Chondrocyte (in vitro differentiated cells): ENCODE data around the gene ZDHHC11B. TPM values are rescaled to one million over a fixed set of nuclear protein-coding genes. Genes with fewer than 3 reads are reported as not detected.
A peak's percentile ranks its signal among the peaks of the same experiment; 100 is the strongest.

Source experiments
- DNase-seq: peaks from one replicate; pipeline ENCODE4 v3.0.0; 2021; ENCODE audit warnings: mixed read lengths, low spot score
- H3K27ac Mint-ChIP-seq: one replicate; pipeline ENCODE4 v1.8.0; 2021; ENCODE audit warnings: mild to moderate bottlenecking, moderate library complexity, mixed read lengths; ENCODE audit not compliant: unreplicated experiment
- H3K27me3 Mint-ChIP-seq: 2 replicates; pipeline ENCODE4 v1.8.0; 2021; ENCODE audit warnings: low read depth, mixed read lengths
- H3K36me3 Mint-ChIP-seq: 2 replicates; pipeline ENCODE4 v1.8.0; 2021; ENCODE audit warnings: low read depth, mixed read lengths
- H3K4me1 Mint-ChIP-seq: 2 replicates; pipeline ENCODE4 v1.8.0; 2021; ENCODE audit warnings: low read depth, mild to moderate bottlenecking, mixed read lengths
- H3K4me3 Mint-ChIP-seq: one replicate; pipeline ENCODE4 v1.8.0; 2021; ENCODE audit warnings: mild to moderate bottlenecking, moderate library complexity, mixed read lengths; ENCODE audit not compliant: unreplicated experiment
- H3K9me3 Mint-ChIP-seq: 2 replicates; pipeline ENCODE4 v1.8.0; 2021; ENCODE audit warnings: low read depth, mixed read lengths
- CTCF ChIP-seq: fragments of 200-600 bp; sonication (generic); IDR thresholded peaks from 2 replicates; pipeline ENCODE4 v1.5.0; 2021; ENCODE audit warnings: antibody characterized with exemption, mild to moderate bottlenecking, moderate library complexity
- total RNA-seq: library from RNA; stranded (reverse); gene quantifications from 3 replicates; pipeline ENCODE4 v1.2.1, GENCODE V29; 2021

ZDHHC11B gene
- total RNA-seq, 1 donor from 2014 or later, result 0.17 TPM

DNA sequence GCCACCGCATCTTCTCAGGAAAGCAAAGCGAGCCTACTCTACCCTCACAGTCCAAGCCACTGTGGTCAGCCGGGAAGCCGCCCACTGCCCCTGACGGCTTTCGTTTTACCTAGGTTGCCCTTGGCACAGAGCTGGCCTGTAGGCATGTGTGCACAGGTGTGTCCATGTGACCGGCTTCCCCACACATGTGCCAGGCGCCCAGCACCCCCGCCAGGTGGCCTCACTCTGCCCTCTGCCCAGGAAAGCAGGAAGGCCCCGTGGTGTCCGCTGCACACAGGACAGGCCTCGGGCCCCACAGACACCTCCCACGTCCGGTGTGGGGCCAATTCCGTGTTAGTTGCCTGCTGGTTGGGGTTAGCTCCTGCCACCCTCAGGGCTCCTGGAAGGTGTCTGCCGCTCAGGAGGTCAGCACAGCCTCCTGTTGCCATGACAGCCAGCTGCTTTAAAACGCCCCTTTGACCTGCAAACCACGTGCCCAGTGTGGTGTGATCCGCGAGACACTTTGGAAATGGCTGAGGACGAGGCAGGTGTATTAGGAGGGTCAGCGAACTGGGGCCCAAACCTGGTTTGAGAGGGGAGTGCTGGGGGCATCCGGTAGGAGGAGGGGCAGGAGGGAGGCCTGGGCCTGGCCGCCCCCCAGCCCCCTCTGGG is 120.1 kb downstream of the ZDHHC11B start:
- DNase-seq, result no peak
- H3K4me3 Mint-ChIP-seq, result no peak overlapping the region
- TF ChIP-seq CTCF, result no peak
- H3K27me3 Mint-ChIP-seq, result no peaks in the 10 kb centered on the region
- H3K27ac Mint-ChIP-seq, result no peak overlapping the region
- peaks cover 13% of the 10 kb centered on the region for H3K36me3 Mint-ChIP-seq
- H3K4me1 Mint-ChIP-seq, result no peaks in the 10 kb centered on the region
- no peaks in the 10 kb centered on the region for H3K9me3 Mint-ChIP-seq

GRCh38 chr5:663436-664342 is 120.8 kb downstream of the ZDHHC11B start:
- Mint-ChIP-seq H3K27ac (no peak overlapping the region), H3K4me3 (no peak overlapping the region), H3K9me3 (peaks cover 4% of the 10 kb centered on the region), H3K4me1 (no peaks in the 10 kb centered on the region), H3K27me3 (no peaks in the 10 kb centered on the region), H3K36me3 (peaks cover 16% of the 10 kb centered on the region)
- no peak for TF ChIP-seq CTCF
- DNase-seq, result peak; percentile 86

DNA sequence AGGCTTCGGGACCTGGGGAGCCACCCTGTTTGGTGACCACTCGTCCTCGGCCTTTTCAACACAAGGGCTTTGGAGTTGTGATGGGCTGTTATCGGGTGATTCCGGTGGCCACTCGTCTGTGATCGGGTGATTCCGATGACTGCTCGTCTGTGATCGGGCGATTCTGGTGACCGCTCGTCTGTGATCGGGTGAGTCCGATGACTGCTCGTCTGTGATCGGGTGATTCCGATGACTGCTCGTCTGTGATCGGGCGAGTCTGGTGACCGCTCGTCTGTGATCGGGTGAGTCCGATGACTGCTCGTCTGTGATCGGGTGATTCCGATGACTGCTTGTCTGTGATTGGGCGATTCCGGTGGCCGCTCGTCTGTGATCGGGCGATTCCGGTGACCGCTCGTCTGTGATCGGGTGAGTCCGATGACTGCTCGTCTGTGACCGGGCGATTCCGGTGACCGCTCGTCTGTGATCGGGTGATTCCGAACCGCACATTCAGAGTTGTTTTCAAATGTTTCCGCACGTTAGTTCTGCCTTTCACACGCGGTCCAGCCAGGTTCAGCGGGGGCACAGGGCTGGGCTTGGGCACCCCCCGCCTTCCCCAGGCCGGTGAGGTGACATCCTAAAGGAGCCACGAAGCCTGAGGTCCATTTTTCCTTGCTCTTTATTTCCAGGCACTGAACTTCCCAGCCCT is 121.6 kb downstream of the ZDHHC11B start:
- no peak overlapping the region for H3K4me3 Mint-ChIP-seq
- no peak for TF ChIP-seq CTCF
- no peaks in the 10 kb centered on the region for H3K27me3 Mint-ChIP-seq
- H3K36me3 Mint-ChIP-seq, result peaks cover 17% of the 10 kb centered on the region
- no peaks in the 10 kb centered on the region for H3K4me1 Mint-ChIP-seq
- H3K9me3 Mint-ChIP-seq, result peaks cover 4% of the 10 kb centered on the region
- peak; percentile 71 for DNase-seq
- no peak overlapping the region for H3K27ac Mint-ChIP-seq

- no peak for TF ChIP-seq CTCF
- Mint-ChIP-seq H3K4me1 (no peaks in the 10 kb centered on the region), H3K9me3 (peaks cover 8% of the 10 kb centered on the region), H3K4me3 (no peak overlapping the region), H3K27ac (no peak overlapping the region), H3K27me3 (no peaks in the 10 kb centered on the region), H3K36me3 (peaks cover 20% of the 10 kb centered on the region)
- DNase-seq, result peak; percentile 90
Observed at GRCh38 chr5:661891-662750, 122.4 kb downstream of the ZDHHC11B start.
